NT2/D1 (cell line): ENCODE data around the gene TMPRSS9.
"Not testable (repeated sequence)": the region's sequence is repeated elsewhere in the genome, so short reads cannot be mapped to it uniquely, and the experiment has no call there.

ENCODE experiments used
- DNase-seq: peaks from one replicate; pipeline ENCODE4 v3.0.0-alpha.2; 2011; ENCODE audit warnings: low read depth, low spot score
- H3K27me3 ChIP-seq: 2 replicates; pipeline ENCODE4 v1.6.0; 2011; ENCODE audit warnings: mild to moderate bottlenecking; ENCODE audit not compliant: insufficient read length, insufficient read depth
- H3K36me3 ChIP-seq: 2 replicates; pipeline ENCODE4 v1.6.1; 2011; ENCODE audit warnings: mild to moderate bottlenecking, low read length, mixed read lengths; ENCODE audit not compliant: insufficient read depth, insufficient read length
- H3K4me1 ChIP-seq: 2 replicates; pipeline ENCODE4 v1.5.1; 2011; ENCODE audit not compliant: insufficient read depth, insufficient read length
- H3K4me3 ChIP-seq: 2 replicates; pipeline ENCODE4 v1.5.1; 2011; ENCODE audit warnings: low read depth; ENCODE audit not compliant: insufficient read length
- H3K9ac ChIP-seq: 2 replicates; pipeline ENCODE4 v1.6.0; 2011; ENCODE audit warnings: low read depth; ENCODE audit not compliant: insufficient read length
- H3K9me3 ChIP-seq: 2 replicates; pipeline ENCODE4 v1.5.1; 2011; ENCODE audit warnings: mild to moderate bottlenecking, low read length; ENCODE audit not compliant: insufficient read depth
- SUZ12 ChIP-seq: IDR thresholded peaks from 2 replicates; pipeline ENCODE4 v1.6.1; 2011; ENCODE audit not compliant: insufficient read length, insufficient read depth; ENCODE audit errors: extremely low read depth
- YY1 ChIP-seq: IDR thresholded peaks from 2 replicates; pipeline ENCODE4 v1.6.1; 2011; ENCODE audit not compliant: insufficient read length, insufficient read depth
- ZNF274 ChIP-seq: IDR thresholded peaks from 2 replicates; pipeline ENCODE4 v1.6.1; 2011; ENCODE audit warnings: mild to moderate bottlenecking, low read depth, low read length

The TMPRSS9 gene

DNA sequence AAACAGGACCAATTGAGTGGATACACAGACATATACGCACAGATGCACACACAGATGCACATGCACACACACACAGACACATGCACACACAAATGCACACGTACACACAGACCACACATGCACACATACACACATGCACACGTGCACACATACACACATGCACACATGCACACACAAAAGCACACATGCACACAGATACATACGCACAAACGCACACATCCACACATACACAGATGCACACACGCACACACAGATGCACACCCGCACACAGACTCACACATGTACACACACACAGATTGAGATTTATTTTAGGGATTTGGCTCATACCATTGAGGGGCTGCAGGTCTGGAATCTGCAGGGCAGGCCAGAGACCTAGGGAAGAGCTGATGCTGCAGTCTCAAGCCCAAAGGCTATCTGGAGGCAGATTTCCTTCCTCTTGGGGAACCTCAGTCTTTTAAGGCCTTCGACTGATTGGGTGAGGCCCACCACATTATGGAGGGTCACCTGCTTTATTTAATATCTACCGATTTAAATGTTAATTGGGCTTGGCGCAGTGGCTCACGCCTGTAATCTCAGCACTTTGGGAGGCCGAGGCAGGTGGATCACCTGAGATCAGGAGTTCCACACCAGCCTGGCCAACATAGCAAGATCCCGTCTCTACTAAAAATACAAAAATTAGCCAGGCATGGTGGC lies 22.6 kb downstream of the TMPRSS9 start:
- peaks cover 2% of the 10 kb centered on the region for H3K4me1 ChIP-seq
- no peak overlapping the region for H3K4me3 ChIP-seq
- no peak for TF ChIP-seq YY1
- TF ChIP-seq ZNF274 = no peak
- TF ChIP-seq SUZ12 = no peak
- no peak overlapping the region for H3K9ac ChIP-seq
- peaks cover 14% of the 10 kb centered on the region; the same call in 1 of the 2 replicates for H3K9me3 ChIP-seq
- H3K27me3 ChIP-seq = no peaks in the 10 kb centered on the region
- DNase-seq = no peak
- no peaks in the 10 kb centered on the region for H3K36me3 ChIP-seq

GRCh38 chr19:2385053-2385721 lies 25.1 kb downstream of the TMPRSS9 start:
- Histone ChIP-seq H3K36me3 (no peaks in the 10 kb centered on the region), H3K27me3 (no peaks in the 10 kb centered on the region), H3K4me1 (peaks cover 2% of the 10 kb centered on the region), H3K4me3 (no peak overlapping the region), H3K9me3 (peaks cover 6% of the 10 kb centered on the region; the same call in 1 of the 2 replicates), H3K9ac (no peak overlapping the region)
- peak; percentile 74 for DNase-seq
- TF ChIP-seq ZNF274 = no peak
- TF ChIP-seq SUZ12 = no peak
- TF ChIP-seq YY1 = no peak

GRCh38 chr19:2387367-2388288 lies 27.6 kb downstream of the TMPRSS9 start:
- no peaks in the 10 kb centered on the region for H3K27me3 ChIP-seq
- H3K4me3 ChIP-seq = no peak overlapping the region
- no peaks in the 10 kb centered on the region for H3K36me3 ChIP-seq
- peak overlapping the region; percentile 0 for H3K9ac ChIP-seq
- peaks cover 2% of the 10 kb centered on the region for H3K4me1 ChIP-seq
- DNase-seq = no peak
- no peaks in the 10 kb centered on the region; the same call in 1 of the 2 replicates for H3K9me3 ChIP-seq
- no peak for TF ChIP-seq ZNF274
- no peak for TF ChIP-seq SUZ12
- TF ChIP-seq YY1 = no peak

DNA sequence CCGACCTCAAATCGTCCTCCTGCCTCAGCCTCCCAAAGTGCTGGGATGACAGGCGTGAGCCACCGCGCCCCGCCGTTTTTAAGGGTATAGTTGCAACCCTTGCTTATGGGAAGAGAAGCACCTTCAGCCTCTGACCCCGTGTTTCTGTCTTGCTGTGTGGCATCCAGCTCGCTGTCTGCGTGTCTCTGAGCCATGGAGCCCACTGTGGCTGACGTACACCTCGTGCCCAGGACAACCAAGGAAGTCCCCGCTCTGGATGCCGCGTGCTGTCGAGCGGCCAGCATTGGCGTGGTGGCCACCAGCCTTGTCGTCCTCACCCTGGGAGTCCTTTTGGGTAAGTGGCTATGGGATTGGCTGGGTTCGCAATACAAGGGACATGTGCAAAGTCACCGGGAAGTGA lies 29.5 kb downstream of the TMPRSS9 start:
- no peak for TF ChIP-seq ZNF274
- no peak for TF ChIP-seq YY1
- TF ChIP-seq SUZ12 = no peak
- Histone ChIP-seq H3K9ac (no peak overlapping the region), H3K9me3 (peaks cover 7% of the 10 kb centered on the region; the same call in 1 of the 2 replicates)

DNA sequence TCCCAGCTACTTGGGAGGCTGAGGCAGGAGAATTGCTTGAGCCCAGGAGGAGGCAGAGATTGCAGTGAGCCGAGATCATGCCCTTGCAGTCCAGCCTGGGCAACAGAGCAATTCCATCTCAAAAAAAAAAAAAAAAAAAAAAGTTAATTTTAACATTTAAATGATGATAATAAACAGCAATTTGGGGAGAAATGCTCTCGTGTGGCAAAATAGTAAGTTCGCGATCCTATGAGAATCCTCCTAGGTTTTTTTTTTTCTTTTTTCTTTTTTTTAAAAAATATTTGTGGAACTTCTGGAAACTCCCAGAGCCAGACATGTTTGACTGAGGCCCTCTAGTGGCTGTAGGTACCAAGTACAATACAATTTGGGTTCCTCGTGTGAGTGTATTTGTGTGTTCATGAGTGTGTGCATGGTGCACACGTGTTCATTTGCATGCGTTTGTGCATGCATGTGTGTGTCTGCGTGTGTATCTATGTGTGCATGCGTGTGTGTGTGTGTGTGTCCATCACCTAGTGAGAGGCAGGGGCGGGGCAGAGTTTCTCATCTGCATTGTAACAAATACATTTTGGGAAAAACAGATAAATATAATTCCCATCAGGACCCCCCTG lies 31.2 kb downstream of the TMPRSS9 start:
- Histone ChIP-seq H3K27me3 (no peaks in the 10 kb centered on the region), H3K9me3 (peaks cover 7% of the 10 kb centered on the region; the same call in 1 of the 2 replicates), H3K4me1 (peaks cover 4% of the 10 kb centered on the region), H3K4me3 (no peak overlapping the region), H3K9ac (no peak overlapping the region), H3K36me3 (no peaks in the 10 kb centered on the region)
- peak; percentile 39 for DNase-seq
- TF ChIP-seq ZNF274 (no peak), SUZ12 (no peak), YY1 (no peak)

More for the DNA sequence above, 29.5 kb downstream of the TMPRSS9 start:
- no peaks in the 10 kb centered on the region for H3K27me3 ChIP-seq
- no peak for DNase-seq
- no peaks in the 10 kb centered on the region for H3K36me3 ChIP-seq
- no peak overlapping the region for H3K4me3 ChIP-seq
- peaks cover 2% of the 10 kb centered on the region for H3K4me1 ChIP-seq

DNA sequence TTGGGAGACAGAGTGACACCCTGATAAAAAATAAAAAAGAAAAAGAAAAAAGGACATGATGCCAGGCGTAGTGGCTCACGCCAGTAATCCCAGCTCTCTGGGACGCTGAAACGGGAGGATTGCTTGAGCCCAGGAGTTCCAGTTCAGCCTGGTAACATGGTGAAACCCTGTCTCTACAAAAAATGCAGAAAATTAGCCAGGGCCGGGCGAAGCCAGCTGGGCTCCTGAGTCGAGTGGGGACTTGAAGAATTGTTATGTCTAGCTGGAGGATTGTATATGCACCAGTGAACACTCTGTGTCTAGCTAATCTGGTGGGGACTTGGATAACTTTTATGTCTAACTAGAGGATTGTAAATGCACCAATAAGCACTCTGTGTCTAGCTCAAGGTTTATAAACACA lies 32.3 kb downstream of the TMPRSS9 start:
- peaks cover 7% of the 10 kb centered on the region; the same call in 1 of the 2 replicates for H3K9me3 ChIP-seq
- TF ChIP-seq SUZ12 = no peak
- no peak for TF ChIP-seq YY1
- TF ChIP-seq ZNF274 = no peak
- H3K9ac ChIP-seq = no peak overlapping the region
- DNase-seq = no peak
- H3K27me3 ChIP-seq = no peaks in the 10 kb centered on the region
- no peak overlapping the region for H3K4me3 ChIP-seq
- no peaks in the 10 kb centered on the region for H3K36me3 ChIP-seq
- peaks cover 5% of the 10 kb centered on the region for H3K4me1 ChIP-seq

GRCh38 chr19:2392899-2393298 lies 32.8 kb downstream of the TMPRSS9 start:
- not testable (repeated sequence) for H3K9me3 ChIP-seq, H3K27me3 ChIP-seq, H3K9ac ChIP-seq, H3K4me1 ChIP-seq, H3K4me3 ChIP-seq, H3K36me3 ChIP-seq, DNase-seq
